ENCODE data around the gene CCDC174.

Gene CCDC174

DNA sequence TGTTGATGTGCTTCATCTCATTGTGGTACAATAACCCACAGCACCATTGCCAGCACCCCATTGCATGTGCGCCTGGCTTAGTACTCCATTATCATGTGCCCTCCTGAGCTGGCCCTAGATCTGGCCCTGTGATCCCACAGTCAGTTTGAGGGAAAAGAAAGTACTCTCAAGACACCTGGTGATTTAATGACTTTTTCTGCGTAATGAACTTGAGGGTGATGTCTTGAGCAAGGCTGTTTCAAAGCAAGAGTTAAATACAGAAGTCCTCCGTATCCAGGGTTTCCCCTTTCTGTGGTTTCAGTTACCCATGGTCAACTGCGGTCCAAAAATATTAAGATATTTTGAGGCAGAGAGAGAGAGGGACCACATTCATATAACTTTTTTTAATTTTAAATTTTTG, 39.7 kb downstream of the CCDC174 start:
- TF ChIP-seq SIN3A (IDR thresholded peaks at IDR 0.05; ENCODE audit: borderline replicate concordance, insufficient read depth, low read length) (no peak), REST (IDR thresholded peaks at IDR 0.05; ENCODE audit: insufficient read depth in 1 of 2, low read depth in 2 of 2, low read length in 2 of 2) (no peak), FOXP2 (optimal IDR thresholded peaks at IDR 0.05; ENCODE audit: borderline replicate concordance, extremely low read depth, extremely low read length, insufficient read depth) (no peak), POLR2AphosphoS5 (IDR thresholded peaks at IDR 0.05; ENCODE audit: low read depth, low read length) (no peak), TAF1 (IDR thresholded peaks at IDR 0.05; ENCODE audit: borderline replicate concordance, insufficient read depth, low read length) (no peak)

- no peak for TF ChIP-seq FOXP2 (optimal IDR thresholded peaks at IDR 0.05; ENCODE audit: borderline replicate concordance, extremely low read depth, extremely low read length, insufficient read depth)
Measured at GRCh38 chr3:14691719-14692118, 40.2 kb downstream of the CCDC174 start.

- no peak for TF ChIP-seq FOXP2 (optimal IDR thresholded peaks at IDR 0.05; ENCODE audit: borderline replicate concordance, extremely low read depth, extremely low read length, insufficient read depth)
- no peak for TF ChIP-seq POLR2AphosphoS5 (IDR thresholded peaks at IDR 0.05; ENCODE audit: low read depth, low read length)
- TF ChIP-seq SIN3A (IDR thresholded peaks at IDR 0.05; ENCODE audit: borderline replicate concordance, insufficient read depth, low read length), result no peak
- TF ChIP-seq REST (IDR thresholded peaks at IDR 0.05; ENCODE audit: insufficient read depth in 1 of 2, low read depth in 2 of 2, low read length in 2 of 2), result no peak
- TF ChIP-seq TAF1 (IDR thresholded peaks at IDR 0.05; ENCODE audit: borderline replicate concordance, insufficient read depth, low read length), result no peak
Measured at GRCh38 chr3:14698601-14699244, 47.2 kb downstream of the CCDC174 start.

DNA sequence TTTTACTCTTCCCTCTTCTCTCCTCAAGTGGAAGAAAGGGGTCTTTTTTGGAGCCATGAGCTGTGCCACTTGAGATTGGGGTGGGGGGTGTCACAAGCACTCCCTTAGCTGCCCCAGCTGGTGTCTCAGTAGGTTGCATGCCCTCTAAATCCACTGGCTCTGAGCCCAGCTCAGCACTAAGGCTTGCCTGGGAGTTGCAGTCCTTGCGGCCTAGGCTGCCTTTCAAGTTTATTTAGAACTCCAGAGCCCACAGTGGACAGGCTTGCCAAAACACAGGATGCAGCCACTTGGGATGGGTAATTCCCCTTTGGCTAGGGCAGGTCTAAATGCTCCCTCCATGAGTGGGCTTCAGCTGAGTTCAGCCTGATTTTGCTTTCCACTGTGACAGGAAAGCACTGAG, 48.1 kb downstream of the CCDC174 start:
- TF ChIP-seq TAF1 (IDR thresholded peaks at IDR 0.05; ENCODE audit: borderline replicate concordance, insufficient read depth, low read length), result no peak
- no peak for TF ChIP-seq FOXP2 (optimal IDR thresholded peaks at IDR 0.05; ENCODE audit: borderline replicate concordance, extremely low read depth, extremely low read length, insufficient read depth)
- no peak for TF ChIP-seq REST (IDR thresholded peaks at IDR 0.05; ENCODE audit: insufficient read depth in 1 of 2, low read depth in 2 of 2, low read length in 2 of 2)
- no peak for TF ChIP-seq POLR2AphosphoS5 (IDR thresholded peaks at IDR 0.05; ENCODE audit: low read depth, low read length)
- TF ChIP-seq SIN3A (IDR thresholded peaks at IDR 0.05; ENCODE audit: borderline replicate concordance, insufficient read depth, low read length), result no peak

- TF ChIP-seq REST (IDR thresholded peaks at IDR 0.05; ENCODE audit: insufficient read depth in 1 of 2, low read depth in 2 of 2, low read length in 2 of 2) (no peak), SIN3A (IDR thresholded peaks at IDR 0.05; ENCODE audit: borderline replicate concordance, insufficient read depth, low read length) (no peak), FOXP2 (optimal IDR thresholded peaks at IDR 0.05; ENCODE audit: borderline replicate concordance, extremely low read depth, extremely low read length, insufficient read depth) (no peak), TAF1 (IDR thresholded peaks at IDR 0.05; ENCODE audit: borderline replicate concordance, insufficient read depth, low read length) (no peak)
Measured at GRCh38 chr3:14700891-14701290, 49.3 kb downstream of the CCDC174 start.
